ENCODE results near the gene NACC1. TPM values are rescaled to one million over a fixed set of nuclear protein-coding genes. Genes with fewer than 3 reads are reported as not detected.

The NACC1 gene
- total and polyA plus RNA-seq, 2 of the 8 experiments (the other 6 are each of a cell fraction or from before 2014, with no cell fraction given): 234 to 301 TPM

GRCh38 chr19:13100841-13101589 lies 17.0 kb upstream of the NACC1 start:
- Histone ChIP-seq H3K23me2 (ENCODE audit: low read depth, low read length) (peaks cover 6% of the 10 kb centered on the region; the same call in 1 of the 2 replicates), H2BK120ac (replicated peaks; ENCODE audit: low read depth, low read length) (no peak overlapping the region), H2AK5ac (ENCODE audit: low read depth, low read length) (no peak overlapping the region), H3K56ac (replicated peaks; ENCODE audit: insufficient read length, low read depth, low read length) (no peak overlapping the region), H2BK20ac (ENCODE audit: low read length) (no peak overlapping the region), H3K27me3 (replicated peaks in 1 of 4; ENCODE audit: control insufficient read depth in 3 of 4, extremely low read depth in 1 of 4, insufficient read depth in 3 of 4, low read length in 3 of 4) (peaks cover 31 to 65% (median 57%) of the 10 kb centered on the region in 4 experiments), H3K79me2 (ENCODE audit: control insufficient read depth in 1 of 2, insufficient read depth in 2 of 2, low read length in 2 of 2) (no peaks in the 10 kb centered on the region), H4K20me1 (replicated peaks in 1 of 2; ENCODE audit: control insufficient read depth in 1 of 2, insufficient read depth in 2 of 2, low read length in 2 of 2) (peaks cover 2 to 16% of the 10 kb centered on the region in 2 experiments), H4K91ac (replicated peaks; ENCODE audit: insufficient read length, low read length) (no peak overlapping the region), H3K4ac (replicated peaks; ENCODE audit: insufficient read length, low read depth, low read length) (no peak overlapping the region), H4K8ac (ENCODE audit: extremely low read depth, insufficient read depth, low read length) (peak overlapping the region; percentile 6; the same call in 1 of the 2 replicates), H3K4me3 (ENCODE audit: extremely low read depth in 1 of 4, insufficient read depth in 2 of 4, low read depth in 3 of 4, low read length in 4 of 4) (no peak overlapping the region), H2BK12ac (ENCODE audit: low read depth, low read length) (no peak overlapping the region), H2BK5ac (ENCODE audit: low read depth, low read length) (no peak overlapping the region), H4K5ac (ENCODE audit: insufficient read length, low read depth, low read length) (no peak overlapping the region), H3K18ac (ENCODE audit: extremely low read depth, low read length) (no peak overlapping the region), H3K14ac (ENCODE audit: insufficient read length) (no peak overlapping the region), H3K36me3 (ENCODE audit: control insufficient read depth in 2 of 4, insufficient read depth in 4 of 4, low read length in 3 of 4) (no peaks in the 10 kb centered on the region), H3K27ac (ENCODE audit: low read depth, low read length) (no peak overlapping the region), H3K4me1 (replicated peaks in 1 of 4; ENCODE audit: control insufficient read depth in 3 of 4, insufficient read depth in 4 of 4, low read length in 3 of 4) (peaks cover 0 to 28% (median 10%) of the 10 kb centered on the region in 4 experiments; a peak in 5 of 7 replicates), H3K79me1 (ENCODE audit: low read depth, low read length) (no peaks in the 10 kb centered on the region), H3K9me3 (ENCODE audit: insufficient read depth in 2 of 2, low read depth in 1 of 2, low read length in 1 of 2) (no peaks in the 10 kb centered on the region), H2BK15ac (ENCODE audit: low read length) (no peak overlapping the region), H3K23ac (ENCODE audit: insufficient read length) (no peak overlapping the region), H3K4me2 (ENCODE audit: insufficient read depth in 1 of 2, low read depth in 2 of 2, low read length in 2 of 2) (no peak overlapping the region; a peak in 1 of 4 replicates), H3K9ac (replicated peaks in 1 of 4; ENCODE audit: extremely low read depth in 1 of 4, low read depth in 3 of 4, low read length in 3 of 4) (no peak overlapping the region), H2AFZ (ENCODE audit: low read length) (no peak overlapping the region)
- CTCF ChIA-PET (ENCODE audit: partially characterized antibody): interaction anchor here (0.5 to 2.9 kb wide), 26 partner anchors 10 to 364 kb away, joined by 3 to 16 read pairs (median 4); no protein-coding TSS in a partner anchor
- 64% methylated on average over 11 of the region's 18 CpGs; no CpG with 5 or more reads in 1 of the 2 experiments for WGBS, 2 experiments (ENCODE audit: extremely low coverage in 1 of 2, insufficient coverage in 1 of 2, insufficient read length in 1 of 2, insufficient replicate concordance in 2 of 2, low coverage in 1 of 2, low lambda C conversion rate in 2 of 2, missing lambda C conversion rate in 1 of 2)
- FAIRE-seq: no peak
- POLR2A ChIA-PET (ENCODE audit: partially characterized antibody): interaction anchor here (0.8 to 11.6 kb wide), 7 partner anchors 12 to 116 kb away, joined by 3 to 141 read pairs (median 8); partner anchors contain the start of genes IER2, NACC1, STX10 and TRMT1
- DNase-seq (ENCODE audit: low read depth in 1 of 2, low spot score in 2 of 2): no peak
- TF ChIP-seq BCL11A (IDR thresholded peaks at IDR 0.05; ENCODE audit: low read depth in 2 of 2, low read length in 2 of 2) (no peak), HDAC6 (IDR thresholded peaks at IDR 0.05; ENCODE audit: low read depth, low read length) (no peak), SRF (IDR thresholded peaks at IDR 0.05; ENCODE audit: low read depth, low read length) (no peak), CREB1 (IDR thresholded peaks at IDR 0.05) (no peak), POLR2A (IDR thresholded peaks at IDR 0.05; ENCODE audit: control extremely low read depth in 1 of 2, low read depth in 2 of 2, low read length in 2 of 2) (no peak)

Data from H1 (cell line).